Activated CD8-positive, alpha-beta memory T cell treated with anti-CD3 and anti-CD28 coated beads, Interleukin-2, amount 50 U/mL, for 4 hours (primary cell): ENCODE data around the gene CD200.
"Not testable (repeated sequence)": the region's sequence is repeated elsewhere in the genome, so short reads cannot be mapped to it uniquely, and the experiment has no call there.

ENCODE experiments used
- DNase-seq: peaks from one replicate; pipeline ENCODE4 v3.0.0-alpha.2; 2020

Gene CD200

DNA sequence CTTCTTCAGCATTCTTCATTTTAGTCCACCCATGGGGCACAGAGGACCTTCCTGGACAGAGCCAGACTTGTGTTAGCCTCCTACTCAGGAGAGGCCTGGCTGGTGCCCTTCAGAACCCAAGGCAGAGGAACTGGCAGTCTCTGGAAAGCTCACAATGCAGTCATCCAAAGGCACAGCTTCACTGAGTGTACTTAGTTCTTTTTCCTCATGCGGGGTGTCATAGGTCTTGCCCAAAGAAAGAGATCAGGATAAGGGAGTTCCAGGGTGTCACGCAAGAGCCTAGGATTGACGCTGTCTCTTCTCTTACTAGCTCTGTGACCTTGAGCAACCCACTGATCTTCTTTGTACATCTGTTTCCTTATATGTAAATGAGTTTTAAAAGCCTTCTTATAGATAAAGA is 58.7 kb downstream of the CD200 start:
- DNase-seq = no peak

DNA sequence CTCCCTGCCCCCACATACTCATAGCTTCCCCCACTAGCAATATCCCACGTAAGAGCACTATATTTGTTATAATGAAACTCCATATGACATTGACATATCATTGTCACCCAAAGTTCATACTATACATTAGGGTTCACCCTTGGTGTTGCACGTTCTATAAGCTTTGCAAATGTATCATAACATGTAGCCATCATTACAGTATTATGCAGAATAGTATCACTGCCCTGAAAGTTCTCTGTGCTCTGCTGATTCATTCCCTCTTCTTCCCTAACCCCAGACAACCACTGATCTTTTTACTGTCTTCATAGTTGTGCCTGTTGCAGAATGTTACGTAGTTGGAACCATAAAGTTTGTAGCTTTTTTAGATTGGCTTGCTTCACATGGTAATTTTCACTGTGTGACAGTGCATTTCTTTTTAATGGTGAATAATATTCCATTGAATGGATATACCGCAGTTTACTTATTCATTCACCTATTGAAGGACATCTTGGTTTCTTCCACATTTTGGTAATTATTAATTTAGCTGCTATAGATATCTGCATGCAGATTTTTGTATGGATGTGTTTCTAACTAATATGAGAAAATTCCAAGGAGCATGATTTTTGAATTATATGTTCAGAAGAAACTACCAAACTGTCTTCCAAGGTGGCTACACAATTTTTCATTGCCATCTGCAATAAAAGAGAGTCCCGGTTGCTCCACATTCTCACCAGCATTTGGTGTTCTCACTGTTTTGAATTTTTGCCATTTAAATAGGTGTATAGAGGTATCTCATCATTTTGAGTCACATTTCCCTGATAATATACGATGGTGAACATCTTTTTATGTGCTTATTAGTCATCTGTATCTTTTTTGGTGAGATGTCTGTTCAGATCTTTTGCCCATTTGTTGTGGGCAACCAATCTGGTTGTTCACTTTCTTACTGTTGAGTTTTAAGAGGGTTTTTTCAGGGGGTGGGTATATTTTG is 59.7 kb downstream of the CD200 start:
- no peak for DNase-seq

DNA sequence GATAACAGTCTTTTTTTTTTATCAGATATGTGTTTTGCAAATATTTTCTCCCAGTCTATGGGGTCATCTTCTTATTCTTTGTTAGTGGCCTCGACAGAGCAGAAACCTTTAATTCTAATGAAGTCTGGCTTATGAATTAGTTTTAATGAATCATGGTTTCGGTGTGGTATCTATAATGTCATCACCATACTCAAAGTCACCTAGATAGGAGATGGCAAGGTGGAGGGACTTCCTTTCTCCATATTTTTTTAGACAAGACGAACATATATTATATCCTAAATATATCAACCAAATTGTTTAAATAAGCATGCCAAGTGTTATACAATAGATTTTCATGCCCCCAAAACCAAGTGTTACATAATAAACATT is 60.4 kb downstream of the CD200 start:
- DNase-seq = no peak

DNA sequence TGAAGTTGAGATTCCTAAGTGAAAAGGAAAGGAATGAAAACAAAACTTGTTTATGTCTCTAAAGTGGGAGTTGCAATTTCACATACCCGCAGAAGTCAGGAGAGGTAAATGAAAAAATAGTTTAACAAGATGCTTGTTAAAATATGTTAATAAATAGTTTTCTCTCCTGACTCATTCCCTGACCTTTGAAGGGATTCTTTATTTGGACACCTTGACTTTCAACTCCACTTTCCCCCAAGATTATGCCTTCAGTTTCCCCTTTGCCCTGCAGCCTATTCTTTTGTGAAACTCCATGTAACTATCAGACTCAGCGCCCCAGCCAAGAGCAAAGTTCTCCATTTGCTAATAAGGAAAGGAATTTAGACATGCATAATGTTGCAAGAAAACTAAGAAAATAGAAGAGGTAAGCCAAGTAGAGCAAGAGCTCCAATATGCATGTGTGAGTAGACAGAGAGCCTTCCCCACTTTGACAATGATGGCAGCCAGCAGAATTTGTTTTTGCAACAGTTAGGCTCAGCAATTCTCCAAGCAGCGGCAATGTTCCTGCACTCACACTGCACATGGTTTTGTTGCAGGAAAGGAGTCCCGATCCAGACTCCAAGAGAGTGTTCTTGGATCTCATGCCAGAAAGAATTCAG is 61.2 kb downstream of the CD200 start:
- DNase-seq = no peak

DNA sequence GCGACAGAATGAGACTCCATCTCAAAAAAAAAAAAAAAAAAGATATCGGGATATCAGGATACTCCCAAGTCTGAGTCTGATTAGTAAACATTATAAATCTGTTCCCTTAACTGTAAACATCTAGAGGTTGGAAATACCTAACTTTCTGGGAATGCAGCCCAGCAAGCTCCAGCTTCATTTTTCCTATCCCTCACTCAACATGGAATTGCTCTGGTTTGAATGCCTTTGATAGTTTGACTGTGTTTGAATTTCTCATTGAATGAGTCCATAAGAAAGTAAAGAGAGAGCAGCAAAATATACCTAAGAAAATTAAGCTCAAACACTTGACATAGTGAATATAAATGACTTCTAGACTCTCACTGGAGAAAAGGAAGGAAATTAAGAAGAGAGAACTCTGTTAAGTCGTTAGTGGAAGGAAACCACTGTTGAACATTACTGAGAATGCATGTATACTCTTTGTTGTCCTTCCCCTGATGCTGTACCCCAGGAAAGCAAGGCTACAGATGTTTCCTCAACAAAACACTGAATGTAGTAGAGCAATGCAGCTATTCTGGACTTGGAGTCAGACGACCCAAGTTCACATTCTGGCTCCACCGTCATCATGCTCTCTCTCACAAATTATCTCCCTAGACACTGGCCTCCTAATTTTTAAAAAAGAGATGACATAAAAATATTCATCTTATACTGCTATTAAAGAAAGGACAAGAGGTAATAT is 62.4 kb downstream of the CD200 start:
- DNase-seq = no peak

DNA sequence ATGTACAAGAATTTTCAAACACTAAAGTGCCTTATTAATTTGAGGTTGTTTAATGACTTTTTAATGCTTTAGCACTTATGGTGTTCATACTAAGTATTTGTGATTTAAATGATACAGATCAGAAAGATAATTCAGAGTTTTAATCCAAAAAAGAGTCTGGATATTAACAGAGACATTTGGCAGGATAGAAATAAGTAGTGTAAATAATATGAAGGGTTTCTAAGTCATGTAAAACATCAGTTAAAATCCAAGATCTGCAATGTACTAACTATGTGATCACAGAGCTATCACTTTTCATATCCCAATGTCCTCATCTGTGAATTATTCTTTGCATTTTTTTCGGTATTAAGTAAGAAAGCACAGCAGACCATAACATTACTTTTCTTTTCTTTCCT is 62.9 kb downstream of the CD200 start:
- DNase-seq = no peak

DNA sequence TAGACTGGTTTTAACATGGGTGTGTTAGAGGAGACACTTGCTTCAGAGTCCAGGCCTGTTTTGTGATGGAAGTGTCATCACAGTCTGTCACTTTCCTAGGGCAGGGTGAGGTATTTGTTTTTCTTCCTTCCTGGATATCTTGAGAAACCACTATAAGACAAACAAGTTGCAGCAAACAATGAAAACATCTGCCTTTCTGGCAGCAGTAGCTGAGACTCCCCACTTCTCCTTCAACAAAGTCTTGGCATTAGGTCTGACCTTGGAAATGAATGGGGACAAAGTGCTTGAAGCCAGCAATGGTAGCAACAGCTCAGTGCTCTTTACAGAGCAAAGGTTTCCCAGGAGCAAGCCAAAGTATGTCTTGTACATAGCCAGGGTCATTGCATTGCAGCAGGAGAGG is 64.6 kb downstream of the CD200 start:
- DNase-seq = no peak

DNA sequence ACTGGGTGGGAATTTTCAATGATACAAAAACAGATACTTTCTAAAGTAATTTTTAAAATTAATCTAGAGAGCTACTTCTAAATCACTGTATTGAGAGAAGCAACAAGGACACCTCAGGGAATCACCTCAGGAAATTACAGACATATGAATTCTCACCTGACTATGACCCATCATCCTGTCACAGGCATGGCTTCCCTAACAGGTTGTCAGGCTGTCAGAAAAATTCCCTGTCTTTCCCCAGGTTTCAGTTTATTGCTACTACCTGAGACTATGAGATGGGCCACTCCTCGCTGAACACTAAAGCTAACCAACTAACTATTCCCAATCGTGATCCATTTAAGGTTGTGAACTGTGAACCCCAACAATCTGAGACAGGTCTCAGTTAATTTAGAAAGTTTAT is 66.1 kb downstream of the CD200 start:
- DNase-seq = no peak

DNA sequence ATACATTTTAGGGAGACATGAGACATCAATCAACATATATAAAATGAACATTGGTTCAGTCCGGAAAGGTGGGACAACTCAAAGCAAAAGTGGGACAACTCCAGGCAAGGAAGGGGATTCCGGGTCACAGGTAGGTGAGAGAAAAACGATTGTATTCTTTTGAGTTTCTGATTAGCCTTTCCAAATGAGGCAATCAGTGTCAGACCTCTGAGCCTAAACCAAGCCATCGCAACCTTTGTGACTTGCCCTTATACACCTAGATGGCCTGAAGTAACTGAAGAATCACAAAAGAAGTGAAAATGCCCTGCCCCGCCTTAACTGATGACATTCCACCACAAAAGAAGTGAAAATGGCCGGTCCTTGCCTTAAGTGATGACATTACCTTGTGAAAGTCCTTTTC is 66.6 kb downstream of the CD200 start:
- not testable (repeated sequence) for DNase-seq

DNA sequence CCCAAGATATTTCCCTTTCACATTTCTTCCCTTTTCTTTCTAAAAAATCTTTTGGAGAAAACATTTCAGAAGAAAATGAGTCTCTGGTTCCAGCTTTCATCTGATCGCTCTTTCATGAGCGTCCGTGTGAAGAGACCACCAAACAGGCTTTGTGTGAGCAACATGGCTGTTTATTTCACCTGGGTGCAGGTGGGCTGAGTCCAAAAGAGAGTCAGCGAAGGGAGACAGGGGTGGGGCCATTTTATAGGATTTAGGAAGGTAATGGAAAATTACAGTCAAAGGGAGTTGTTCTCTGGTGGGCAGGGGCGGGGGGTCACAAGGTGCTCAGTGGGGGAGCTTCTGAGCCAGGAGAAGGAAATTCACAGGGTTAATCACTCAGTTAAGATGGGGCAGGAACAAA is 67.4 kb downstream of the CD200 start:
- not testable (repeated sequence) for DNase-seq

DNA sequence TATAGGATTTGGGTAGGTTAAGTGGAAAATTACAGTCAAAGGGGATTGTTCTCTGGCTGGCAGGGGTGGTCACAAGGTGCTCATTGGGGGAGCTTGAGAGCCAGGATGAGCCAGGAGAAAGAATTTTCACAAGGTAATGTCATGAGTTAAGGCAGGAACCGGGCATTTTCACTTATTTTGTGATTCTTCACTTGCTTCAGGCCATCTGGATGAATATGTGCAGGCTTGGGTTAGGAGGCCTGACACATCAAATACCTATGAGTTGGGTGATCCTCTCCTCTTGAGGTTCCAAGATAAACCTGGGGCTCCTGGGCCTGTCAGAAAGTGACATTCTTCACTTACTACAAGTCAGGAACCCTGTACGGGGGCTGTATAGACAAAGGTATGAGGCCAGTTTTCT is 68.7 kb downstream of the CD200 start:
- no peak for DNase-seq

DNA sequence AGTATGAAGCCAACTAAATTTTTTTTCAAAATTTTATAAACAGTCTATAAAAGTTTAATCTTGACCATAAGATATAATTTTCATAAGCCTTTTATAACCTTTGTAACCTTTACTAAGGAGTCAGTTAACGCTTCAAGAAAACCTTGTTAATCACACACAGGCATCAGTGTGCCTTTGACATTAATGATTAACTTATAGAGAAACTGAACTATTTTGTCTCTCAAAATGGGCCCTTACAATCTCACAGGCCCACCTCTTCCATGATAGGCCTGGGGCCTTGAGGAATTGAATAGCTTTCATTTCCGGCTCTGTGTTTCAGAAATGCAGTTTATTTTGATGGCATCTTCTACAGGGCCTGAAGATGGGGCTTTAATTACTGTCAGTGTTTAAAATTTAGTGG is 70.1 kb downstream of the CD200 start:
- no peak for DNase-seq

DNA sequence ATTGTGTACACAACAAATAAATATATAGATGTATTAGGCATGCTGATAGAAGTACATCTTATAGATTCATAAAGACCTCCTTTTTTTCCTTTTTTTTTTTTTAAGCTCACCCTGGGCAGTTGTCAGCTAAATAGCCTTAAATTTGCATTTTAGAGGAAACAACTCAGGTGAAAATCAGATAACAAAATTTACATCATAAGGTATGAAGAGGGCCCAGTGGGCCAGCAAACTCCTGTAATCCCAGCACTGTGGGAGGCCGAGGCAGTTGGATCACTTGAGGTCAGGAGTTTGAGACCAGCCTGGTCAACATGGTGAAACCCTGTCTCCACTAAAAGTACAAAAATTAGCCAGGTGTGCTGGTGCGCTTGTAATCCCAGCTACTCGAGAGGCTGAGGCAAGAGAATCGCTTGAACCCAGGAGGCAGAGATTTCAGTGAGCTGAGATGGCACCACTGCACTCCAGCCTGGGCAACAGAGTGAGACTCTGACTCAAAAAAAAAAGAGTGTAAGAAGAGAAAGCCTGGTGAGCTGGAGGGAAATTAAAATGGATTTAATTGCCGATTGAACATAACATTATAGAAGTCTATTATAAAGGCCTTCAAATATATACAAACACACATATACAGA is 72.1 kb downstream of the CD200 start:
- not testable (repeated sequence) for DNase-seq

DNA sequence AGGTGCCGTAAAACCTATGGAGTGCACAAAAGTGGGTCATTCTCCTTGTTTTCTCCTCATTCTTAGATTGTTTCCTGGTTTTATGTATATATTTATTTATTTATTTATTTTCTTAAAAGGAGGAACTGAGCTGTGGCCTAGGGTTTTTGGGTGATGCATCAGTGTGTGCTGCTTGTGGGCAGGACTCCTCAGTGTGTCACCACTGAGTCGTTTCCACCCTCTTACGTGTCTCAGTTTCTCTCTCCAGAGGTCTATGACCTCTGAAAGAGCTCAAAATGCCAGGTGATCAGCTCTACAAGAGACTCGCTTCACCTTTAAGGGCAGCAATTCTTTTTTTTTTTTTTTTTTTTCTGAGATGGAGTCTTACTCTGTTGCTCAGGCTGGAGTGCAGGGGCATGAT is 72.9 kb downstream of the CD200 start:
- DNase-seq = no peak

DNA sequence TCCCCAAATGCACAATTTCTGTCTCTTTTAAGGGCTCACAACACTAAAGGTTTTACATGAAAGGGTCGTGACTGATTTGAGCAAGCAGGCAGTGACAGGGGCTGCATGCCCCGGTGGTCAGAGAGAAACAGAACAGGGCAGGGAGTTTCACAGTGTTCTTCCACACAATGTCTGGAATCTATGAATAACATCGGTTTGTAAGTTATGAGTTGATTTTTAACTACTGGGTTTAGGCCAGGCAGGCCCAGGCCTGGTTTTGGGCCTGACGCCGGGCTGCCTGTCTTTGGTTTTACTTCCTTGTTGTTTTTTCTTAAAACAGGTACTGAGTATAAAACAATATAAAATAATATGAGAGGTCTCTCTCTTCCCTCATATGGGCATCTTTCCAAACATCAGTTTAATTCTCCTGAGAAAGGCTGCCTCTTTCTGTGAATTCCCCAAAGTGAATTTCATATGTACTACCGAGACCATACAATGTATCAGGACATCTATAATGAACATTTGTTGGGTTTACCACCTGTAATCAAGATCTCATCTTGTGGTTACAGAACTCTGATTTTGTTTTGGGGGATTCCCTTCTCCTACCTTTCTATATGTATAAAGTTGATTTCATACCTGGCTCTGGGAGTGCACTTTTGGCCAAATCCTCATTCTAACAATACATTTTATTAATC is 74.4 kb downstream of the CD200 start:
- no peak for DNase-seq

DNA sequence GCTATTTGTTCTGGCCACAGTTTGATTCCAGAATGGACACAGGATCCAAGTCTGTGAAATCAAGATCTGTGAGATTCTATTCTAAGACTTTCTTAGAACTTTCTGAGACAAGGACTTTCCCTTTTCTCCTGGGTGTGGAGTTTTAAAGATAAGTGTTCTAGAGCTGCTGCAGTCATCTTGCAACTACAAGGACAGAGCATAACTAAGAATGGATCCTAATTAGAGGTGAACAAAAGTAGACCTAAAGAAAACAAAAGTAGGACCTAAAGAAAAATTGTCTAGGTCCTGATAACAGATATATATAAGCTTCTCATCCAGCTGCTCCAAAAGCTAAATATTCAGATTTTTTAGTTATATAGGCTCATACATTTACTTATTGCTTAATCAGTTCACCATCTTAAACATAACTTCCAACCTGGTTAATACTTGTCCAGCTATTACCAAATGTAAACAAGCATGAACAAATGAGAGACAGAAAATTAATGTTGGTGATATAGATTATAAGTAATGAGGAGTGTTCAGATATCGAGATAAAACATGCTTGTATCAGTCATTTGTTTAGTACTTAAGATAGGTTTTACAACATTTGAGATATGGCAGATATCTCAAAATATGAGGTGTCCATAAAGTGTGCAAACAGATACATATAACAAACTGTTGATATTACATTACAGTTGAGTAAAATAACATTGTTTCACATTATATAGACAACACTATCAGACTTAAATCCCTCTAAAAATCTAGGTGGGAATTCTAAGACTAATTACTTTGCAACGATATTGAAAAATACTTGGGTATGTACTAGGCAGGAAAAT is 75.1 kb downstream of the CD200 start:
- DNase-seq = no peak

DNA sequence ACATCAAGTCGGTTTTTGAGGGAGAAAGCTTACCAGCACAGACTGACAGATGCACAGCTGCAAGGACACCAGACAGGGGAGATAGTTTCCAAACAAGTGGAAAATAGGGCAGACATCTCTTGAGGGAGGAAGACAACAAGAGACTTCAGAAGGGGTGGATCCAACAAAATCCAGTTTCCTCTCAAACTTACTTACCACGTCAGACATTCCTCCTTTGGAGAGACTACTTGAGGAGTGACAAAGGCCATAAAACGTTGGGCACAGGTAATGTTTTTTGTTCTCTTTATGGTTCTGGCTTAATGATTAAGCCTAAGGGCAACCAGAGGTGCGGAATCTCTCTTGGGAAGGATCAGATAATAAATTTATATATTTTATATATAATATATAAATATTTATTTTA is 76.1 kb downstream of the CD200 start:
- no peak for DNase-seq

DNA sequence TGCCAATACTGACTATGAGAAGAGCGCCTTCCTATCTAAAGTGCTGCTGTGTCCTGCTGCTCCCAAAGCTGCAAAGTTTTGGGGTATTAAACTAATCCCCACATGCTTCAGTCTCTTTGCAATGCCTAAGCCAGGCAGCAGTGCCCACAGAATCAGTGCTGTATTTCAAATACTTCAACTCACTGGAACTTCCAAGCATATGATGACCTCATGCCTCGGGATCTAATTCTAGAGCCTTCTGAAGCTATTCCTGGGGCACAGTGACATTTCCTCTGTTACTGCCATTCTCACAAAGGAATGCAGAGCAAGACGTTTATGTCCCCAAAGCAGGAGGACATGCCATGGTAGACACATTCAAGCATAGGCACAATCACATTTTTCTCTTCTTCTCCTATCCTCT is 78.5 kb downstream of the CD200 start:
- no peak for DNase-seq
